ENCODE results near the gene SSU72.
A peak's percentile ranks its signal among the peaks of the same experiment; 100 is the strongest.
"Not testable (repeated sequence)": the region's sequence is repeated elsewhere in the genome, so short reads cannot be mapped to it uniquely, and the experiment has no call there.

Gene SSU72

GRCh38 chr1:1507305-1507704 lies 67.4 kb downstream of the SSU72 start:
- no peak for DNase-seq (ENCODE audit: low read depth)
- H3K4me3 ChIP-seq (ENCODE audit: low read depth, low read length): no peak overlapping the region
- TF ChIP-seq MAX (IDR thresholded peaks at IDR 0.05; ENCODE audit: low read depth, low read length): no peak
- no peak for TF ChIP-seq POLR2A (IDR thresholded peaks at IDR 0.05; ENCODE audit: extremely low read depth, insufficient read length)
- TF ChIP-seq MYC (IDR thresholded peaks at IDR 0.05; ENCODE audit: low read depth, low read length): no peak
- TF ChIP-seq CTCF (IDR thresholded peaks at IDR 0.05; ENCODE audit: low read depth, low read length): no peak

DNA sequence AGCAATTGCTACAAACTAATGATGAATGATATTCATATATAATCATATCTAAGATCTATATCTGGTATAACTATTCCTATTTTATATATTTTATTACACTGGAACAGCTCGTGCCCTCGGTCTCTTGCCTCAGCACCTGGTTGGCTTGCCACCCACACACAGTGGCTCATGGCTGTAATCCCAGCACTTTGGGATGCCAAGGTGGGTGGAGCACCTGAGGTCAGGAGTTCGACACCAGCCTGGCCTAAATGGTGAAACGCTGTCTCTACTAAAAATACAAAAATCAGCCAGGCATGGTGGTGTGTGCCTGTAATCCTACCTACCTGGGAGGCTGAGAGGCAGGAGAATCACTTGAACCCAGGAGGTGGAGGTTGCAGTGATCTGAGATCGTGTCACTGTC lies 68.9 kb downstream of the SSU72 start:
- DNase-seq (ENCODE audit: low read depth); H3K4me3 ChIP-seq (ENCODE audit: low read depth, low read length): not testable (repeated sequence)

GRCh38 chr1:1505366-1505798 lies 69.3 kb downstream of the SSU72 start:
- peak; percentile 32 for DNase-seq (ENCODE audit: low read depth)
- not testable (repeated sequence) for H3K4me3 ChIP-seq (ENCODE audit: low read depth, low read length)

GRCh38 chr1:1504777-1505365 lies 69.8 kb downstream of the SSU72 start:
- H3K4me3 ChIP-seq (ENCODE audit: low read depth, low read length): not testable (repeated sequence)
- TF ChIP-seq MAX (IDR thresholded peaks at IDR 0.05; ENCODE audit: low read depth, low read length) (0 out of 2 replicates have a peak, but pooled peaks have one; percentile 39), CTCF (IDR thresholded peaks at IDR 0.05; ENCODE audit: low read depth, low read length) (peak; percentile 52)
- DNase-seq (ENCODE audit: low read depth): peak; percentile 82

DNA sequence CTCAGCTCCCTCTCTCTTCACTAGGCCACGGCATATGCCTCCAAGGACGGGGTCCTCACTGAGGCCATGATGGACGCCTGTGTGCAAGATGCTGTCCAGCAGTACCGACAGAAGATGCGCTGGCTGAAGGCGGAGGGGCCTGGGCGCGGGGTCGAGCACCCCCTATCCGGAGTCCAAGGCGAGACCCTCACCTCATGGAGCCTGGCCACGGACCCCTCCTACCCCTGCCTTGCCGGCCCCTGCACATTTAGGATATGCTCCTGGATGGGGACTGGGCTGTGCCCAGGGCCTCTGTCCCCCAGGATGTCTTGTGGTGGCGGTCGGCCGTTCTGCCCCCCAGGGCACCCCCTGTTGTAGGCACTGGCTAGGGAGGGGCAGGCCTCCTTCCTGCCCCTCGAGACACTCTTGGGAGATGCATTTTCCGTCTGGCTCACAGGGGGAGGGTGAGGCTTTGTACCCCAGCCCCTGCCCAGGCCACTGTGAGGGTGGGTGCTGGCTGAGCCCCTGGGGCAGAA lies 79.1 kb downstream of the SSU72 start:
- H3K4me3 ChIP-seq (ENCODE audit: low read depth, low read length); DNase-seq (ENCODE audit: low read depth): not testable (repeated sequence)

GRCh38 chr1:1494311-1494710 lies 80.4 kb downstream of the SSU72 start:
- not testable (repeated sequence) for DNase-seq (ENCODE audit: low read depth); H3K4me3 ChIP-seq (ENCODE audit: low read depth, low read length)

All from NB4 (cell line).